Activated CD4-positive, alpha-beta T cell treated with anti-CD3 and anti-CD28 coated beads for 36 hours (primary cell): ENCODE results near the gene IKZF2. TPM values are rescaled to one million over a fixed set of nuclear protein-coding genes. Genes with fewer than 3 reads are reported as not detected.

Experiments
- ATAC-seq: fragments of 200-7000 bp; cut with Tn5 transposase; one replicate; pipeline ENCODE4 v1.10.0; 2021; ENCODE audit warnings: mild to moderate bottlenecking, moderate library complexity
- CTCF ChIA-PET: fragments of 350-600 bp; sonication (Branson Sonifier 250); formaldehyde crosslinking; loops from one replicate; lab custom pipeline; 2021; ENCODE audit warnings: antibody characterized with exemption; lab: Charles Lee
- POLR2A ChIA-PET: fragments of 350-600 bp; sonication (Branson Sonifier 250); formaldehyde crosslinking; loops from one replicate; lab custom pipeline; 2021; ENCODE audit warnings: antibody characterized with exemption, inconsistent platforms; lab: Charles Lee
- DNase-seq: peaks from one replicate; pipeline ENCODE4 v3.0.0-alpha.2; 2020
- H3K27ac Mint-ChIP-seq: one replicate; pipeline ENCODE4 v1.8.0; 2021; ENCODE audit warnings: mixed read lengths
- H3K27me3 Mint-ChIP-seq: one replicate; pipeline ENCODE4 v1.8.0; 2021; ENCODE audit warnings: mixed read lengths
- H3K36me3 Mint-ChIP-seq: one replicate; pipeline ENCODE4 v1.8.0; 2021; ENCODE audit warnings: low read depth, mixed read lengths
- H3K4me1 Mint-ChIP-seq: one replicate; pipeline ENCODE4 v1.8.0; 2021; ENCODE audit warnings: mixed read lengths
- H3K4me3 Mint-ChIP-seq: one replicate; pipeline ENCODE4 v1.8.0; 2021; ENCODE audit warnings: mild to moderate bottlenecking, moderate library complexity, mixed read lengths
- H3K9me3 Mint-ChIP-seq: one replicate; pipeline ENCODE4 v1.8.0; 2021; ENCODE audit warnings: low read depth, mixed read lengths
- intact Hi-C, 2 experiments: fragments of 100-400 bp; cut with DNase I in 1 of 2; cut with micrococcal nuclease in 1 of 2; formaldehyde crosslinking; loops; one replicate each; pipeline versions ENCODE4 v1.14.2 to v1.15.1; 2022 to 2024; cut with DNase I, micrococcal nuclease
- total RNA-seq, 2 experiments: library from RNA; stranded (reverse); gene quantifications; one replicate each; pipeline ENCODE4 v1.2.3, GENCODE V29; 2021

IKZF2 gene
- total RNA-seq, 2 experiments from 2014 or later: 6.3 to 8.3 TPM

- CTCF ChIA-PET: no interaction called here
- no peak for DNase-seq
- no peak for ATAC-seq
- Mint-ChIP-seq H3K27me3 (no peaks in the 10 kb centered on the region), H3K36me3 (no peaks in the 10 kb centered on the region), H3K4me1 (peaks cover 4% of the 10 kb centered on the region), H3K9me3 (no peaks in the 10 kb centered on the region), H3K4me3 (no peak overlapping the region), H3K27ac (no peak overlapping the region)
- POLR2A ChIA-PET: no interaction called here
- intact Hi-C loops: no loop called here
Measured at GRCh38 chr2:213078686-213079085, 72.7 kb downstream of the IKZF2 start.

GRCh38 chr2:213069531-213069930, 81.9 kb downstream of the IKZF2 start:
- POLR2A ChIA-PET: no interaction called here
- Mint-ChIP-seq H3K27ac (no peak overlapping the region), H3K36me3 (no peaks in the 10 kb centered on the region), H3K27me3 (peaks cover 1% of the 10 kb centered on the region), H3K9me3 (no peaks in the 10 kb centered on the region), H3K4me3 (no peak overlapping the region), H3K4me1 (peaks cover 31% of the 10 kb centered on the region)
- CTCF ChIA-PET: interaction anchor here (0.6 to 1.0 kb wide), 2 partner anchors 50 to 861 kb away, joined by 3 to 4 read pairs; no protein-coding TSS in a partner anchor
- ATAC-seq (no peak), DNase-seq (no peak)
- intact Hi-C loops: no loop called here

GRCh38 chr2:213068676-213069359, 82.6 kb downstream of the IKZF2 start:
- DNase-seq (no peak), ATAC-seq (no peak)
- Mint-ChIP-seq H3K36me3 (no peaks in the 10 kb centered on the region), H3K9me3 (no peaks in the 10 kb centered on the region), H3K27ac (no peak overlapping the region), H3K4me3 (no peak overlapping the region), H3K27me3 (peaks cover 4% of the 10 kb centered on the region), H3K4me1 (peaks cover 37% of the 10 kb centered on the region)
- POLR2A ChIA-PET: interaction anchor here (0.5 kb wide), 1 partner anchor 64 kb away, joined by 6 read pairs; no protein-coding TSS in a partner anchor
- intact Hi-C loops: no loop called here
- CTCF ChIA-PET: interaction anchor here (0.6 kb wide), 1 partner anchor 861 kb away, joined by 3 read pairs; no protein-coding TSS in a partner anchor

GRCh38 chr2:213067888-213068287, 83.5 kb downstream of the IKZF2 start:
- POLR2A ChIA-PET: no interaction called here
- Mint-ChIP-seq H3K4me1 (peaks cover 37% of the 10 kb centered on the region), H3K9me3 (no peaks in the 10 kb centered on the region), H3K27me3 (peaks cover 4% of the 10 kb centered on the region), H3K36me3 (no peaks in the 10 kb centered on the region), H3K27ac (no peak overlapping the region), H3K4me3 (no peak overlapping the region)
- CTCF ChIA-PET: no interaction called here
- intact Hi-C loops: no loop called here
- DNase-seq (no peak), ATAC-seq (no peak)

- intact Hi-C loops: no loop called here
- H3K36me3 Mint-ChIP-seq: no peaks in the 10 kb centered on the region
- ChIA-PET CTCF (no interaction called here), POLR2A (interaction anchor here (0.8 kb wide), 1 partner anchor 53 kb away, joined by 3 read pairs; no protein-coding TSS in a partner anchor)
- no peaks in the 10 kb centered on the region for H3K9me3 Mint-ChIP-seq
- peak overlapping the region; percentile 62 for H3K4me3 Mint-ChIP-seq
- H3K4me1 Mint-ChIP-seq: peaks cover 34% of the 10 kb centered on the region
- peak overlapping the region; percentile 56 for H3K27ac Mint-ChIP-seq
- ATAC-seq (no peak), DNase-seq (no peak)
- peaks cover 4% of the 10 kb centered on the region for H3K27me3 Mint-ChIP-seq
Measured at GRCh38 chr2:213066443-213066743, 85.0 kb downstream of the IKZF2 start.

GRCh38 chr2:213065583-213066442, 85.6 kb downstream of the IKZF2 start:
- Mint-ChIP-seq H3K36me3 (no peaks in the 10 kb centered on the region), H3K27ac (peak overlapping the region; percentile 56), H3K4me1 (peaks cover 34% of the 10 kb centered on the region), H3K4me3 (peak overlapping the region; percentile 62), H3K27me3 (peaks cover 4% of the 10 kb centered on the region), H3K9me3 (no peaks in the 10 kb centered on the region)
- ChIA-PET POLR2A (interaction anchor here (0.8 kb wide), 1 partner anchor 53 kb away, joined by 3 read pairs; no protein-coding TSS in a partner anchor), CTCF (no interaction called here)
- peak; percentile 20 for DNase-seq
- intact Hi-C loops: no loop called here
- ATAC-seq: peak; percentile 53

GRCh38 chr2:213064099-213064498, 87.3 kb downstream of the IKZF2 start:
- no peak overlapping the region for H3K4me3 Mint-ChIP-seq
- no peak for ATAC-seq
- no peak for DNase-seq
- ChIA-PET POLR2A (no interaction called here), CTCF (no interaction called here)
- no peak overlapping the region for H3K27ac Mint-ChIP-seq
- H3K4me1 Mint-ChIP-seq: peaks cover 28% of the 10 kb centered on the region
- intact Hi-C loops: no loop called here
- no peaks in the 10 kb centered on the region for H3K36me3 Mint-ChIP-seq
- H3K9me3 Mint-ChIP-seq: no peaks in the 10 kb centered on the region
- H3K27me3 Mint-ChIP-seq: peaks cover 4% of the 10 kb centered on the region

GRCh38 chr2:213057977-213058376, 93.4 kb downstream of the IKZF2 start:
- POLR2A ChIA-PET: no interaction called here
- H3K27ac Mint-ChIP-seq: no peak overlapping the region
- ATAC-seq: no peak
- no peaks in the 10 kb centered on the region for H3K9me3 Mint-ChIP-seq
- peaks cover 11% of the 10 kb centered on the region for H3K4me1 Mint-ChIP-seq
- no peaks in the 10 kb centered on the region for H3K36me3 Mint-ChIP-seq
- H3K4me3 Mint-ChIP-seq: no peak overlapping the region
- DNase-seq: no peak
- no peaks in the 10 kb centered on the region for H3K27me3 Mint-ChIP-seq
- CTCF ChIA-PET: no interaction called here
- intact Hi-C loops: no loop called here

- Mint-ChIP-seq H3K27me3 (no peaks in the 10 kb centered on the region), H3K27ac (no peak overlapping the region), H3K4me1 (no peaks in the 10 kb centered on the region), H3K4me3 (no peak overlapping the region), H3K9me3 (no peaks in the 10 kb centered on the region), H3K36me3 (no peaks in the 10 kb centered on the region)
- intact Hi-C loops: no loop called here
- ATAC-seq: no peak
- ChIA-PET CTCF (no interaction called here), POLR2A (no interaction called here)
- no peak for DNase-seq
Measured at GRCh38 chr2:213046431-213046830, 105.0 kb downstream of the IKZF2 start.

GRCh38 chr2:213043566-213043965, 107.8 kb downstream of the IKZF2 start:
- H3K9me3 Mint-ChIP-seq: no peaks in the 10 kb centered on the region
- POLR2A ChIA-PET: no interaction called here
- H3K36me3 Mint-ChIP-seq: no peaks in the 10 kb centered on the region

GRCh38 chr2:213042262-213042661, 109.2 kb downstream of the IKZF2 start:
- CTCF ChIA-PET: interaction anchor here (0.6 to 1.6 kb wide), 4 partner anchors 8 to 179 kb away, joined by 3 to 6 read pairs (median 3); no protein-coding TSS in a partner anchor
- H3K36me3 Mint-ChIP-seq: no peaks in the 10 kb centered on the region

More at GRCh38 chr2:213043566-213043965, 107.8 kb downstream of the IKZF2 start:
- ATAC-seq (no peak), DNase-seq (no peak)
- intact Hi-C loops: no loop called here
- Mint-ChIP-seq H3K27me3 (no peaks in the 10 kb centered on the region), H3K4me3 (no peak overlapping the region), H3K27ac (no peak overlapping the region), H3K4me1 (no peaks in the 10 kb centered on the region)
- CTCF ChIA-PET: no interaction called here

More at GRCh38 chr2:213042262-213042661, 109.2 kb downstream of the IKZF2 start:
- H3K27me3 Mint-ChIP-seq: no peaks in the 10 kb centered on the region
- H3K4me3 Mint-ChIP-seq: no peak overlapping the region
- H3K9me3 Mint-ChIP-seq: no peaks in the 10 kb centered on the region
- POLR2A ChIA-PET: interaction anchor here (0.6 kb wide), 1 partner anchor 100 kb away, joined by 8 read pairs; no protein-coding TSS in a partner anchor
- no peak overlapping the region for H3K27ac Mint-ChIP-seq
- peaks cover 11% of the 10 kb centered on the region for H3K4me1 Mint-ChIP-seq
- ATAC-seq (no peak), DNase-seq (no peak)
- intact Hi-C loops: no loop called here
